ENCODE results near the gene HNRNPA0. TPM values are rescaled to one million over a fixed set of nuclear protein-coding genes. Genes with fewer than 3 reads are reported as not detected.

Gene HNRNPA0
- total RNA-seq = 10 to 100 TPM in 1 of 4 donors, 1 to 10 TPM in 3; 5.8 to 13.2 (median 7.3) TPM

DNA sequence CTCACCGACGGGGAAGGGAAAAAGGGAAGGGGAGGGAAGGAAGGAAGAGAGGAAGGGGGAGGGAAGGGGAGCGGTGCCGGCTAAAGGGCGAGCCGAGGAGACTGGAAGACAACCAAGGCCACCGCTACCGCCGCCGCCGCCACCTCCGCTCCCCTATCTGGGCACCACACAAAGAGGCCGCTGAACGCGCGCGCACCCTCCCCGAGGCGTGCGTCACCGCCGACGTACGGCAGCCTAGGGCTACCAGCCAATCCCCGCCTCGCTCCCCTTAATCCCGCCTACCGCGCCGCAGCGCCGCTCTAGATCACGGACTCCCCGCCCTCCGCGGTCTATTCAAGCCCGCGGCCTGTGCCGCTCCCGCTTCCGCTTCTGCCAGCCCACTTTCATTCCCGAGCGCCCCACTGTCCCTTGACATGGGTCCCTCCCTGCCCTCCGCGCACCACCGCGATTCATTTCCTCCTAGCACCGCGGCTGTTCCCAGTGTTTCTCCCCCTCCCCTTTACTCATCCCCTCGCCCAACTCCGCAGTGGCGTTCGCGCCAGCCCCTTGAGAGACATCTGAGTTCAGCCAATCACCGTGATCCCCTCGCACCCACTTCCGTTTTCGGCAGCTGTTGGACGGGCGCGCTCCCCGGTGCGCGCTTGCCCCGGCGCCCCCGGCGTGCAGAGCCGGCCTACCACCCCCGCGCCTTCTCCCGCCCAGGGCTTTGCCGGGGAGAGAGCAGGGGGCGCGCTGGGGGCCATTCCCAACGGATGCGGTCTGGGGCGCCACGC, at the start of gene HNRNPA0:
Gene HNRNPA0 (minus strand): TSS at position 176 of the 773 bp plus-strand sequence. CDS start 297 bp downstream, outside the sequence.
- TF ChIP-seq, protein P1, sequence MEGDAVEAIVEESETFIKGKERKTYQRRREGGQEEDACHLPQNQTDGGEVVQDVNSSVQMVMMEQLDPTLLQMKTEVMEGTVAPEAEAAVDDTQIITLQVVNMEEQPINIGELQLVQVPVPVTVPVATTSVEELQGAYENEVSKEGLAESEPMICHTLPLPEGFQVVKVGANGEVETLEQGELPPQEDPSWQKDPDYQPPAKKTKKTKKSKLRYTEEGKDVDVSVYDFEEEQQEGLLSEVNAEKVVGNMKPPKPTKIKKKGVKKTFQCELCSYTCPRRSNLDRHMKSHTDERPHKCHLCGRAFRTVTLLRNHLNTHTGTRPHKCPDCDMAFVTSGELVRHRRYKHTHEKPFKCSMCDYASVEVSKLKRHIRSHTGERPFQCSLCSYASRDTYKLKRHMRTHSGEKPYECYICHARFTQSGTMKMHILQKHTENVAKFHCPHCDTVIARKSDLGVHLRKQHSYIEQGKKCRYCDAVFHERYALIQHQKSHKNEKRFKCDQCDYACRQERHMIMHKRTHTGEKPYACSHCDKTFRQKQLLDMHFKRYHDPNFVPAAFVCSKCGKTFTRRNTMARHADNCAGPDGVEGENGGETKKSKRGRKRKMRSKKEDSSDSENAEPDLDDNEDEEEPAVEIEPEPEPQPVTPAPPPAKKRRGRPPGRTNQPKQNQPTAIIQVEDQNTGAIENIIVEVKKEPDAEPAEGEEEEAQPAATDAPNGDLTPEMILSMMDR (IDR thresholded peaks at IDR 0.05) = no peak
- TF ChIP-seq POLR2A (IDR thresholded peaks at IDR 0.05) = peak; percentile 96 to 99

DNA sequence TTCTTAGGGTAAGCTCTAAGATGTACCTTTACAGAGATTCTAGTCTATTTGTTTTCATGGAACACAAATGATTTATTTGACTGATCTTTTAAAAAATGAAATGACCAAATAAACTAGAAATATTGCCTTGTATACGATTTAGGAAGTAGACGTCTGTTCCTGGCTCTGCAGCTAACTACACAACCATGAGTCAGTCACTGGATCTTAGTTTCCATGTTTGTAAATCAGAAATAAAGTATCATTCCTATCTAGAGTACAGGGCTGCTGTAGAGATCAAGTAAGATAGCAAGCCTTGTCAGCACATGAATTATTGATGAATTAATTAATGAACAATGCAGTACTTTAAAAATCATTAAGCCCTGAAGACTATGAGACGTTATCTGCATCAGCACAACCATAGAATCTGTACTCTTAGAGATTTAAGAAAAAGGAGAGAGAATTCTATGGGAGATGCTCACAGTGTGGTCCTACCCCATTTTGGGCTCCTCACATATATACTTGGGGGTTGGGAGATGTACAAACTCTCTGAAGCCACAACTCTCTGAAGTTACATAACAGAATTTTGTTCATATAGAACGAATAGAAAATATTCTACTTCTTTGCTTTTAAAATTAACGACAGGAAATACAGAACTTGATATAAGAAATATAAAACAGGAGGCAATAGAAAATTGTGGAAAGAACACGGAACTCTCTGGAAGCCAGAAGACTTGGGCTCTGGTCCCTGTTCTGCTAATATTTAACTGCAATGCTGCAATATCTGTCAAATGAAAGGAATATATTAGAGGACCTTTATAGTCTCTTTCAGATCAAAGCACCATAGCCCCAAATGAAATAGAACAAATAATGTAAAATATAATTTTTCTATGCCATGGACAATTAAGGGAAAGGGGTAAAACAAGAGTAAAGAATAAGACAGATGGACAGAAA, 48.4 kb upstream of the HNRNPA0 start:
- Histone ChIP-seq H3K27ac (peak overlapping the region in 2 of 4 donors; percentile 22 to 49), H3K4me3 (peak overlapping the region in 3 of 4 donors; percentile 7 to 45 (median 42)), H3K27me3 (no peaks in the 10 kb centered on the region), H3K36me3 (peaks cover 0 to 5% (median 0%) of the 10 kb centered on the region in 3 donors), H3K9me3 (no peaks in the 10 kb centered on the region), H3K4me1 (peaks cover 0 to 8% (median 0%) of the 10 kb centered on the region in 4 donors)
- TF ChIP-seq, protein P1 (IDR thresholded peaks at IDR 0.05) = no peak
- TF ChIP-seq POLR2A (IDR thresholded peaks at IDR 0.05) = no peak
- DNase-seq = no peak

More for the DNA sequence above, at the start of gene HNRNPA0:
- Histone ChIP-seq H3K27me3 (no peaks in the 10 kb centered on the region), H3K4me1 (peaks cover 0 to 19% (median 0%) of the 10 kb centered on the region in 4 donors), H3K4me3 (peak within 1 kb of the TSS; percentile 64 to 88 (median 74)), H3K27ac (peak within 1 kb of the TSS; percentile 95 to 99 (median 98)), H3K36me3 (no peaks in the 10 kb centered on the region), H3K9me3 (no peaks in the 10 kb centered on the region)
- peak; percentile 98 to 99 (median 98) for DNase-seq

DNA sequence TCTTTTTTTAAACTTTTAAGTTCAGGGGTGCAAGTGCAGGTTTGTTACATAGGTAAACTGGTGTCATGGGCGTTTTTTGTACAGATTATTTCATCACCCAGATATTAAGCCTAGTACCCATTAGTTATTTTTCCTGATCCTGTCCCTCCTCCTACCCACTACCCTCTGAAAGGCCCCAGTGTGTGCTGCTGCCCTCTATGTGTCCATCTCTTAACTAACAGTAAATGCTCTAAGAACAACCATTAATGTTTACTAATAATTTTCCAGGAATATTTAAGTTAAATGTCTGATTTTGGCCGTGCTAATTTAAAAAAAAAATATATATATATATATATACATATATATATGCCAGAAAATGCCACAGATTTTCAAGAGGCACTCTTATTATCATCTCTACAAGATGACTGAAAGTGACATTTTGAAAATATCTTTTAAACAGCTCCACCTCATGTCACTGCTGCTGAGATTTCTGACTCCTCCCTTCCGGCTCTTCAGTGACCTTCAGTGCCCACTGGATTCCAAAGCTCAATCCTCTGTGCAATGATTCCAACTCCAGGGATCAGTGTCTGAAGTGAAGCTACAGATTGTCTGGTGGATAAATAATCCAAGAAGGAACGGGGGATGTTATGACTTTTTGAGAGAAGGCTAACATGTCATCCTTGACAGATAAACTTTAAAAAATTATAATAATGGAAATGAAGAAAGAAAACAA, 46.7 kb upstream of the HNRNPA0 start:
- Histone ChIP-seq H3K36me3 (no peaks in the 10 kb centered on the region), H3K27me3 (no peaks in the 10 kb centered on the region), H3K4me3 (peak overlapping the region in 3 of 4 donors; percentile 1 to 45 (median 42)), H3K27ac (peak overlapping the region in 1 of 4 donors; percentile 22), H3K4me1 (peaks cover 0 to 8% (median 0%) of the 10 kb centered on the region in 4 donors), H3K9me3 (no peaks in the 10 kb centered on the region)
- peak; percentile 32 to 46 for TF ChIP-seq POLR2A (IDR thresholded peaks at IDR 0.05)
- TF ChIP-seq, protein P1 (IDR thresholded peaks at IDR 0.05) = no peak
- DNase-seq = peak in 1 of 3 donors; percentile 67

DNA sequence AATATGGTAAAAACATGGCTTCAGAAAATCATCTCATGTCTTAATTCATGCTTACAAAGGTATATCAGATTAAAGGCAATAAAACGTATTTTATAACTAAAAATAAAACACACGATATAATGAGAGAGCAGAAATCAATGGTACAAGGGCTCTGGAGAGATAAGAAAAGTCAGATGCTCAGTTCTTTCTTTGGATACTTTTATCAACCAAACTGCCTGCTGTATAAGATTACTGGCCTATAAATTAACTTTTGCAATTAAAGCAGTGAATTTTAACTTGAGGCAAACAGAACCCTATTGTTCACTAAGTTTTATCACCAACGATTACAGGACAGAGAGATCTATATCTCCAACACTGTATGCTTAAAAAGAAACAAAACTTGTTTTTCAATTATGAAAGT, 42.1 kb upstream of the HNRNPA0 start:
- Histone ChIP-seq H3K4me1 (peaks cover 0 to 8% (median 0%) of the 10 kb centered on the region in 4 donors), H3K27ac (no peak overlapping the region), H3K4me3 (no peak overlapping the region), H3K9me3 (no peaks in the 10 kb centered on the region), H3K27me3 (no peaks in the 10 kb centered on the region), H3K36me3 (no peaks in the 10 kb centered on the region)
- no peak for DNase-seq
- TF ChIP-seq, protein P1 (IDR thresholded peaks at IDR 0.05) = no peak
- no peak for TF ChIP-seq POLR2A (IDR thresholded peaks at IDR 0.05)

DNA sequence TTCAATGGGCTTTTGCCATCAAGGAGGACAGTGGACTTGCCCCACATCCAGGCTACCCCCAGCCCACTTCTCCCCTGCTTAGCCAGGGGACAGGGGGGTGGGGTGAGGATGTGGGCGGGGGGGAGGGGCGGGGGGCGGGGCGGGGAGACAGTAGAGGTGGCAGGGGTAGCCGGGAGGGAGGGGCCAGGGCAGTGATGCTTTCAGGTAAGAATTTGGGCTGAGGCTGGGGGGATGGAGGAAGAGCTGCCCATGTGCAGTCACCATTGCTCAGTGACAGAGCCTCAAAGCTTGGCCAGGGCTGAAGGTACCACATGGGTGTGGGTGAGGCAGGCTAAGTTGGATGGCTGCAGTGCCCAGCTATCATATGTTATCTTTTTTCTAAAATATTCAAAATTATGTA, 40.7 kb upstream of the HNRNPA0 start:
- no peaks in the 10 kb centered on the region for H3K36me3 ChIP-seq
- TF ChIP-seq, protein P1 (IDR thresholded peaks at IDR 0.05) = no peak
- no peak for TF ChIP-seq POLR2A (IDR thresholded peaks at IDR 0.05)
- peaks cover 0 to 8% (median 0%) of the 10 kb centered on the region in 4 donors for H3K4me1 ChIP-seq
- no peaks in the 10 kb centered on the region for H3K9me3 ChIP-seq
- H3K27ac ChIP-seq = no peak overlapping the region
- H3K27me3 ChIP-seq = no peaks in the 10 kb centered on the region
- no peak overlapping the region for H3K4me3 ChIP-seq
- DNase-seq = no peak

All from Peyer's patch (tissue), 4 donors.